ENCODE data around the gene LRRC56.

GRCh38 chr11:541433-541885 is 4.1 kb downstream of the LRRC56 start:
- TF ChIP-seq, protein P1, sequence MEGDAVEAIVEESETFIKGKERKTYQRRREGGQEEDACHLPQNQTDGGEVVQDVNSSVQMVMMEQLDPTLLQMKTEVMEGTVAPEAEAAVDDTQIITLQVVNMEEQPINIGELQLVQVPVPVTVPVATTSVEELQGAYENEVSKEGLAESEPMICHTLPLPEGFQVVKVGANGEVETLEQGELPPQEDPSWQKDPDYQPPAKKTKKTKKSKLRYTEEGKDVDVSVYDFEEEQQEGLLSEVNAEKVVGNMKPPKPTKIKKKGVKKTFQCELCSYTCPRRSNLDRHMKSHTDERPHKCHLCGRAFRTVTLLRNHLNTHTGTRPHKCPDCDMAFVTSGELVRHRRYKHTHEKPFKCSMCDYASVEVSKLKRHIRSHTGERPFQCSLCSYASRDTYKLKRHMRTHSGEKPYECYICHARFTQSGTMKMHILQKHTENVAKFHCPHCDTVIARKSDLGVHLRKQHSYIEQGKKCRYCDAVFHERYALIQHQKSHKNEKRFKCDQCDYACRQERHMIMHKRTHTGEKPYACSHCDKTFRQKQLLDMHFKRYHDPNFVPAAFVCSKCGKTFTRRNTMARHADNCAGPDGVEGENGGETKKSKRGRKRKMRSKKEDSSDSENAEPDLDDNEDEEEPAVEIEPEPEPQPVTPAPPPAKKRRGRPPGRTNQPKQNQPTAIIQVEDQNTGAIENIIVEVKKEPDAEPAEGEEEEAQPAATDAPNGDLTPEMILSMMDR (IDR thresholded peaks at IDR 0.05), result no peak
- TF ChIP-seq EZH2 (IDR thresholded peaks at IDR 0.05; ENCODE audit: borderline replicate concordance, insufficient read depth, low read depth, low read length, poor library complexity, severe bottlenecking), result no peak

Data from B cell (primary cell).